OCI-LY1 (cell line): ENCODE results near the gene SPAG6.

Experiments used
- CTCF ChIP-seq: fragments of 200-600 bp; sonication (generic), shearing (Covaris generic); IDR thresholded peaks from 2 replicates; pipeline ENCODE4 v1.5.1; 2017; ENCODE audit warnings: mild to moderate bottlenecking, antibody characterized with exemption, low read length, moderate library complexity, mixed read lengths
- EZH2 ChIP-seq: fragments of 200-600 bp; sonication (generic), shearing (Covaris generic); IDR thresholded peaks from 2 replicates; pipeline ENCODE4 v1.8.0; 2017; ENCODE audit warnings: borderline replicate concordance, mixed run types, mild to moderate bottlenecking, antibody characterized with exemption, low read length, moderate library complexity, mixed read lengths

GRCh38 chr10:22326145-22326702, 19.1 kb upstream of the SPAG6 start:
- TF ChIP-seq CTCF = no peak
- no peak for TF ChIP-seq EZH2
